Stomach smooth muscle (tissue), 2 donors: ENCODE data around the gene FZD10.

Experiments
- H3K27ac ChIP-seq: one replicate; pipeline ENCODE4 v1.7.0; 2013; ENCODE audit warnings: mild to moderate bottlenecking, low read length, inconsistent platforms
- H3K27me3 ChIP-seq, 2 donors: one replicate each; pipeline ENCODE4 v1.7.0; 2013; ENCODE audit warnings: low read length in 2 of 2; ENCODE audit not compliant: insufficient read depth in 2 of 2, control insufficient read depth in 1 of 2
- H3K36me3 ChIP-seq, 2 donors: one replicate each; pipeline ENCODE4 v1.7.0; 2013; ENCODE audit warnings: low read length in 2 of 2; ENCODE audit not compliant: control insufficient read depth in 2 of 2, insufficient read depth in 2 of 2
- H3K4me1 ChIP-seq: one replicate; pipeline ENCODE4 v1.7.0; 2013; ENCODE audit warnings: low read length; ENCODE audit not compliant: control insufficient read depth, insufficient read depth
- H3K4me3 ChIP-seq, 2 donors: one replicate each; pipeline ENCODE4 v1.7.0; 2013; ENCODE audit warnings: low read length in 2 of 2
- H3K9ac ChIP-seq, 2 donors: one replicate each; pipeline ENCODE4 v1.7.0; 2013; ENCODE audit warnings: low read length in 2 of 2, mild to moderate bottlenecking in 1 of 2
- H3K9me3 ChIP-seq, 2 donors: one replicate each; pipeline ENCODE4 v1.7.0; 2013; ENCODE audit warnings: low read length in 2 of 2; ENCODE audit not compliant: control insufficient read depth in 2 of 2
- donor health status: healthy.
- donor health status: Pancreatic carcinoma.

The FZD10 gene

GRCh38 chr12:130142736-130143135 lies 19.5 kb upstream of the FZD10 start:
- Histone ChIP-seq H3K9ac (no peak overlapping the region), H3K27ac (no peak overlapping the region), H3K4me3 (no peak overlapping the region), H3K36me3 (no peaks in the 10 kb centered on the region), H3K9me3 (no peaks in the 10 kb centered on the region), H3K27me3 (no peaks in the 10 kb centered on the region), H3K4me1 (no peaks in the 10 kb centered on the region)

- no peak overlapping the region for H3K9ac ChIP-seq
- H3K27me3 ChIP-seq = no peaks in the 10 kb centered on the region
These were observed 19.1 kb upstream of the FZD10 start for GRCh38 chr12:130143136-130143535.

GRCh38 chr12:130144256-130144655 lies 18.0 kb upstream of the FZD10 start:
- Histone ChIP-seq H3K4me1 (no peaks in the 10 kb centered on the region), H3K27ac (no peak overlapping the region), H3K4me3 (no peak overlapping the region), H3K9me3 (no peaks in the 10 kb centered on the region), H3K36me3 (no peaks in the 10 kb centered on the region), H3K27me3 (no peaks in the 10 kb centered on the region), H3K9ac (no peak overlapping the region)

More at GRCh38 chr12:130143136-130143535, 19.1 kb upstream of the FZD10 start:
- H3K36me3 ChIP-seq = no peaks in the 10 kb centered on the region
- no peak overlapping the region for H3K27ac ChIP-seq
- H3K4me3 ChIP-seq = no peak overlapping the region
- H3K9me3 ChIP-seq = no peaks in the 10 kb centered on the region
- no peaks in the 10 kb centered on the region for H3K4me1 ChIP-seq

- Histone ChIP-seq H3K9ac (no peak overlapping the region), H3K4me3 (no peak overlapping the region), H3K27me3 (no peaks in the 10 kb centered on the region), H3K36me3 (no peaks in the 10 kb centered on the region), H3K27ac (no peak overlapping the region), H3K4me1 (no peaks in the 10 kb centered on the region), H3K9me3 (no peaks in the 10 kb centered on the region)
These were observed 16.5 kb upstream of the FZD10 start for GRCh38 chr12:130145731-130146130.

- no peak overlapping the region for H3K4me3 ChIP-seq
- no peaks in the 10 kb centered on the region for H3K36me3 ChIP-seq
- no peak overlapping the region for H3K27ac ChIP-seq
- H3K9ac ChIP-seq = no peak overlapping the region
- no peaks in the 10 kb centered on the region for H3K9me3 ChIP-seq
- H3K27me3 ChIP-seq = no peaks in the 10 kb centered on the region
- no peaks in the 10 kb centered on the region for H3K4me1 ChIP-seq
These were observed 15.9 kb upstream of the FZD10 start for GRCh38 chr12:130146176-130146931.

GRCh38 chr12:130147875-130148596 lies 14.2 kb upstream of the FZD10 start:
- peaks cover 0 to under 1% of the 10 kb centered on the region in 2 donors for H3K27me3 ChIP-seq
- H3K4me1 ChIP-seq = no peaks in the 10 kb centered on the region
- H3K27ac ChIP-seq = no peak overlapping the region
- H3K9ac ChIP-seq = no peak overlapping the region
- no peak overlapping the region for H3K4me3 ChIP-seq
- no peaks in the 10 kb centered on the region for H3K36me3 ChIP-seq
- no peaks in the 10 kb centered on the region for H3K9me3 ChIP-seq

GRCh38 chr12:130151846-130152245 lies 10.4 kb upstream of the FZD10 start:
- Histone ChIP-seq H3K4me1 (no peaks in the 10 kb centered on the region), H3K36me3 (no peaks in the 10 kb centered on the region), H3K27ac (no peak overlapping the region), H3K9ac (no peak overlapping the region), H3K4me3 (no peak overlapping the region), H3K27me3 (peaks cover 9 to 14% of the 10 kb centered on the region in 2 donors), H3K9me3 (no peaks in the 10 kb centered on the region)

GRCh38 chr12:130152386-130152785 lies 9.9 kb upstream of the FZD10 start:
- Histone ChIP-seq H3K27me3 (peaks cover 12 to 19% of the 10 kb centered on the region in 2 donors), H3K9me3 (no peaks in the 10 kb centered on the region), H3K4me1 (no peaks in the 10 kb centered on the region), H3K9ac (no peak overlapping the region), H3K27ac (no peak overlapping the region), H3K4me3 (no peak overlapping the region), H3K36me3 (no peaks in the 10 kb centered on the region)

- peaks cover 15 to 25% of the 10 kb centered on the region in 2 donors for H3K27me3 ChIP-seq
These were observed 8.5 kb upstream of the FZD10 start for GRCh38 chr12:130153803-130154202.

GRCh38 chr12:130154276-130155070 lies 7.8 kb upstream of the FZD10 start:
- Histone ChIP-seq H3K4me3 (no peak overlapping the region), H3K4me1 (no peaks in the 10 kb centered on the region), H3K36me3 (no peaks in the 10 kb centered on the region), H3K27me3 (peaks cover 21 to 25% of the 10 kb centered on the region in 2 donors), H3K9ac (no peak overlapping the region), H3K27ac (no peak overlapping the region), H3K9me3 (no peaks in the 10 kb centered on the region)

More at GRCh38 chr12:130153803-130154202, 8.5 kb upstream of the FZD10 start:
- H3K36me3 ChIP-seq = no peaks in the 10 kb centered on the region
- H3K9ac ChIP-seq = no peak overlapping the region
- no peak overlapping the region for H3K27ac ChIP-seq
- no peaks in the 10 kb centered on the region for H3K9me3 ChIP-seq
- no peaks in the 10 kb centered on the region for H3K4me1 ChIP-seq
- H3K4me3 ChIP-seq = no peak overlapping the region
